GM18907 (cell line): Measurements from ENCODE around the gene SH3D19.

Experiments used
- ATAC-seq: cut with Tn5 transposase; IDR thresholded peaks from one replicate; pipeline ENCODE4 v1.9.1; 2021; ENCODE audit warnings: mild to moderate bottlenecking, moderate library complexity; ENCODE audit not compliant: unreplicated experiment

Gene SH3D19

DNA sequence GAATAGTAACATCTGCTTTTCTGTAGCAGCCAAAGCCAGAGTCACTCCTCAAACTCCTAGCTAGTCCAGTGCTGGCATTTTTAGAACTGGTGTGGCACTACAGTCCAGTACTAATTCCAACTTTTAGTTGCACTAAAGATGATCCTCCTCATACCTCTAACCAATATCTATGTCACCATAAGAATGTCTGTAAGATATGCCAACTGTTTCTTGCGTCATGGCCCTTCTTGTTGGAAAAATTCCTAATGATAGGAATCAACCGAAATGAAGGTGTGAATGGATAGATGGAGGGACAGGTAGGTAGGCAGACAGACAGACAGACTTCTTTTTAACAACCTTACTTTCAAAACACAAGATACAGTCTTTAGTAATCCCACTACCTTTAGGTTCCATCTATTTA lies 123.0 kb downstream of the SH3D19 start:
- ATAC-seq: no peak

GRCh38 chr4:151199319-151200190 lies 125.8 kb downstream of the SH3D19 start:
- no peak for ATAC-seq

DNA sequence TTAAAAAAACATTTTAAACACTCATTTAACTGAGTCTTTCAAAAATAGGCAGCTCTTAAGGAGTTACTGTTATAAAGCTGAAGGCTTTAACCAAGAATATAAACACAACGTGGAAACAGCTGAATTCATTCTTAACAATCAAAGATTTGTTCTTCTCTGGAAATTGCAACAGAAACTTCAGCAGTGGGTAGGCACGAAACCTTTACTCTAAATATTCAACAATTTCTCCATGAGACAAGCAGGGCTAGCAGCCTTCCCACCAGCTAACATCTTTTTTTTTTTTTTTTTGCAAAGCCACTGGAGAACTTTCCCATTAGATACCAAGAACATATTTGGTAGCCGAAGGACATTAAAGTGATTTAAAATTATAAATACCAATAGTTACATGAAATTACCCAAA lies 126.7 kb downstream of the SH3D19 start:
- no peak for ATAC-seq

DNA sequence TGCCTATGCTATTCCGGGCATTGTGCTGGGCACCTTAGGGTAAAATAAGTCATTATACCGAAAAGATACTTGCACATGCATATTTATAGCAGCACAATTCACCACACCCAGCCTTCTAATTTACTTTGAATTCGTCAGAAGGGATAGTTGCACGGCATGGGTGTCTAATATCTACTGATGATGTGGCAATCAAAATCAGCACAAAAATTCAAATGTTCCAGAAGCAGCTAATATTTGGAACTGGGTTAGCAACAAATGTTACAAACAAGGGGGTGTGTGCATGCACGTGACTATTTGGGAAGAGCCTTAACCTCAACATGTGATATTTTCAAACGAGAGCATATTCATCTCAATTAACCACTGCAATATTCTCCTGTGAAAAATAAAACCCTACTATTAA lies 128.2 kb downstream of the SH3D19 start:
- no peak for ATAC-seq

GRCh38 chr4:151195801-151196200 lies 129.6 kb downstream of the SH3D19 start:
- no peak for ATAC-seq

DNA sequence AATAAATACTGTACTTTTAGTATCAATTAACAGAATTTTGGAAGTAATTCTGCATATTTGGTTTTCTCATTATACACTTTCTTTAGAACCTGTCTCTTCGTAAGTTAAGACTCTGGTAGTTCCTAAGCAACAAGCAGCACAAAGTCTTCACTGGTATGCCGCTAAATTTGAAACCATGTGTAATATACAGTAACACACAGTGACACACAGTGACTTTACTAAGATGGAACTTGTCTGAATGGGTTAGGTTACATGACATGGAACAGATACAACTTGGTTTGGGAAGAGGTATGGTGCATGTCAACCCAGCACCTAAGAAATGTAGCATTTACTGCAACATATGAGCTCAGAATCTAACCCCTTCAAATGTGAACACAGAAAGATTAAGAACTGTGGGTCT lies 132.0 kb downstream of the SH3D19 start:
- no peak for ATAC-seq

GRCh38 chr4:151192556-151193235 lies 132.7 kb downstream of the SH3D19 start:
- no peak for ATAC-seq

DNA sequence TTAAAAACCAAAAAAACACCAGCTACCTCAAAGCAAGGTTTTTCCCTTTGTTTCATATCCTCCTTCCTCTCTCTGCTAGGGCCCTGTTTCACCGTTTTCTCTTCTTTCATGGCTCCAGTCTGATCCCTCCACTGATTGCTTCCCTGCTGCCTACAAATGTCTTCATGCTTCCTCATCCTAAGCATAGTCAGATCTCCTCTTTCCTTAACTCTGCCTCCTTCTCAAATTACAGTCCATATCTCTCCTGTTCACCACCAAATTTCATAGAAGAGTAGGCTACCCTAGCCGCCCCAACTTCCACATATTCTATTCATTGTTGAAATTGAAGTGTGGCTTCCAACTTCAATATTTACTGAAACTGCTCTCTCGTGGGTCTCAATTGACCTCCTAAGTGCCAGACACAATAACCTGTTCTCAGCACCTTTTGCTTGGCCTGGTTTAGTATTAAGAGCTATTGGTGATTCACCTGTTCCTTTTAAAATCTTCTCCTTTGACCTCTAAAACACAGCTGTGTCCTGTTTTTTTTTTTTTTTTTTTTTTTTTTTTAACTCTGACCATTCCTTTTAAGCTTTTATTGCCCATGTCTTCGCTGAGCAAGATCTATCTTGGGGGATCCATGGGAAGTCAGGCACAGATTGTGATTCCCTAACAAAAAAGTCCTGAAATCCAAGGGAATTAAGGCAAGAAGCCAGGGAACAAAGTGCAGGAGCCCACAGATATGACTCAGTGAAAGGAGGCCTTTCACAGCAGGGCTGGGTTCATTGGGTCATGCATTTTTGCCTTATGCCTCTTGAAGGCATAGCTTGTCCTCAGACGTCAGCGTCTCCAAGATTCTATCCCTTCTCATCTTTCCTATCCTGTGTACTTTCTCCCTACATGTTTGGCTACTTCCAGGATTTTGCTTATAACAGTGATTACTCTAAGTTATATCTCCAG lies 140.6 kb downstream of the SH3D19 start:
- ATAC-seq: no peak

DNA sequence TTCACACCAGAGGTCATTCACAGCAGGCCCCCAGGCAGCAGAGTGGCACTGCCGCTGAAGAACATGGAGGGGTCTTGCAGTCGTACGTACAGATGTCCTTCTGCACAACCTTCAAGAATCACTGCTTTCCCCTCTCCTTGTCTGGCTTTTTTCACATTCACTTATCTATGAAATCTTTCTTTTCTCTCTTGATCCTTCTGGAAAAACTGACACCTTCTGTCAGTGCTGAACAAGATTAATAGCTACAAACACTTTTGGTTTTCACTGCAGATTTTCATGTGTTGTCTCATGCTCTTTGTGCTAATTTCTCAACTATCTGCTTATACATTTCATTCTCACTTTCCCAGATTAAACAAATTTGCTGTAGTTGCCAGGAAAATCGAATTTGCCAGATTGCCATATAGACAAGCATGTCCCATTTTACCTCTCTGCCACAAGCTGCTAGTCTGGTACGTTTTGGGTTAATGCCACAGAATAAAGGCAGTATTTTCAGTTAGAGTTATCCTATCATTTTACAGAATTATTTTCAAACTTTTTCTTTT lies 142.9 kb downstream of the SH3D19 start:
- ATAC-seq: no peak

DNA sequence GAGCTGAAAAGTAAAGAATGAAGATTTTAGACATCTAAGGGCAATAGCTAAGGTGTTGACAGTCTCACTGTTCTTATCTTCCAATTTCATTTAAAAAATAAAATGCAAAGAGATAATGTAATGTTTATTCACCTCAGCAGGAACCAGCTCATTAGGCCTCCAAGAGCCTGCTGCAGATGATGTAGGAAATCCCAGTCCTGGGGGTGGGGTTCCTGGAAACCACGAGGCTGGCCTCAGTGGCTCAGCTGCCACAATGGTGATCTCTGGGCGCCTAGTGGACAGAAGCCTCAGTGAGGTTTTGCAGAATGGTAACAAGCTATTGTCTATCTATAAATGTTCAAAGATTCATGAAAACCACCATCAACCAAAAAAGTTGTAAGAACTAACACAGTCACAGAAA lies 148.7 kb downstream of the SH3D19 start:
- no peak for ATAC-seq

GRCh38 chr4:151175754-151176631 lies 149.4 kb downstream of the SH3D19 start:
- no peak for ATAC-seq

- ATAC-seq: no peak
Measured at GRCh38 chr4:151175233-151175632, 150.2 kb downstream of the SH3D19 start.

DNA sequence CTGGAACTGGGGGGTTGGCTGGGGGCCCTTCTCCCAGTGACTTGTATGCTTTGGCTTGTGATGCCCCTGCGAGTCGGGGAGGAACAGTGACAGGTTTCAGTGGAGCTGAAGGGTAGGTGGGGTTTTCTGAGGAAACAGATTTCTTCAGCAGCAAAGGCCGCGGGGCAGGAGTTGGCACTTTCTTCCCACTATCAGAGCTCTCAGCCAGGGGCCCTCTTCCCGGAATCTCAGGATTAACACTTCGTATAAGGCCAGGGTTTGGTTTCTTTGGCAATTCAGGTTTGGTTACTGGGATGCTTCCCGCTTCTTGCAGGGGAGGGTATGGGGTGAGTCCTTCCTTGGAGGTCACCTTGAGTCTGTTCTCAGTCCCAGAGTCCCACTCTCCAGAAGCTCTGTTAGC lies 150.6 kb downstream of the SH3D19 start:
- no peak for ATAC-seq

- ATAC-seq: no peak
Measured at GRCh38 chr4:151173871-151174270, 151.5 kb downstream of the SH3D19 start.

DNA sequence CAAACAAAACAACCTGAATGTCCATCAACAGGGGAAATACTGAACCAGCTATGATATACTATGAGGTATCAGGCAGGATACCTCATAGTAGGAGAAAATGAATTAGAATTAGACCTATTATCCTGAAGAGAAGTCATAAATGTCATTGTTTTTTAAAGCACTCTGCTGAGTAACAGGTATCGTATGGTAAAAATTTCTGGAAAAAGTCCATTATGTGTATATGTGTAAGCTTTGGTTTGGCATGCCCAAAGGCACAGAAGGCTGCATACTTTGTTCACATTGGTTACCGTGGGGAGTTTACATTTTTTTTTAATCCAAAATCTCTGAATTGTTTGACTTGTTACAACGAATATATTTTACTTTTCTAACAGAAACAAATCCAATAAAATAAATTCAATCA lies 155.5 kb downstream of the SH3D19 start:
- ATAC-seq: no peak

GRCh38 chr4:151169223-151169622 lies 156.2 kb downstream of the SH3D19 start:
- ATAC-seq: no peak

DNA sequence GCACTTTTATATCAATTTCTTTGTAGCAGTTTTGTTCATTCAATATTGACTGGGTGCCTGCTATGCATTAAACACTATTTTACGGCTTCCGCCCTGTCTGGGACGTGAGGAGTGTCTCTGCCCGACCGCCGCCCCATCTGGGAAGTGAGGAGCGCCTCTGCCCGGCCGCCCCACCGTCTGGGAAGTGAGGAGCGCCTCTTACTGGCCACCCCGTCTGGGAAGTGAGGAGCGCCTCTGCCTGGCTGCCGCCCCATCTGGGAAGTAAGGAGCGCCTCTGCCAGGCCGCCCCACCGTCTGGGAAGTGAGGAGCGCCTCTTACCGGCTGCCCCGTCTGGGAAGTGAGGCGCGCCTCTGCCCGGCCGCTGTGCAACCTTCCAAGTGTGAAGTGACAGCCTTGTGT lies 157.8 kb downstream of the SH3D19 start:
- no peak for ATAC-seq

GRCh38 chr4:151166636-151167035 lies 158.8 kb downstream of the SH3D19 start:
- ATAC-seq: no peak

DNA sequence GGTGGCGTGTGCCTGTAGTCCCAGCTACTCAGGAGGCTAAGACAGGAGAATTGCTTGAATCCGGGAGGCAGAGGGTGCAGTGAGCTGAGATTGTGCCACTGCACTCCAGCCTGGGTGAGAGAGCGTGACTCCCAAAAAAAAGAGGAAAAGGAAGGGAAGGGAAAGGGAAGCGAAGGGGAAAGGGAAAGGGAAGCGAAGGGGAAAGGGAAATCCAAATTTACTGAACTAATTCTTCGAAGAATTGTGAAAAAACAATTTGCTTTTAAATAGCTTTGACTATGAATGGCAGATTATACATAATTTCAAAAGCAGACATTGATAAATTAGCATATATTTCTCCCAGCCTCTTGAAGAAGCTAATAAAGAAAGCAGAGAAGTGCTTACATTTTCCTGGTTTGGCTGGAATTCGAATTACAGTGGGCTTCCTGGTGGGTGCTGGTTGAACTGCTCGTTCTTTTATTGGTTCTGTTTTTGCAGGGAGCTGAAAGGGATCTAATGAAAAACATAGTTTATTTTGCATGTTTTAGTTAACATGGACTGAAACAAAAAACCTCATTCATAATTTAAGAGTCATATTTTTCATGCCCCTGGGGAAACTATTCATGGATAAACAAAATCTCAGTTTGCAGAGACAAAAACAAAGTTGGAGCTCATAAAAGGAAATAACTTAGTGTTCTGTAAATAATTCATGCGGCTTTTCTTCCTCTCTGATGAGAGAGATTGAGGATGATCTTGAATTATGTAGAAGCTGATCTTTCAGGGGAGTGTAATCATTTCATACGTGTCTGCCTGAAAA lies 160.0 kb downstream of the SH3D19 start:
- ATAC-seq: no peak
